Amniotic stem cell (primary cell): Measurements from ENCODE around the gene PCDH15.

Experiments used
- DNase-seq: peaks from one replicate; lab custom pipeline; 2025; lab: John Stamatoyannopoulos, UW

Gene PCDH15

GRCh38 chr10:53846809-53847208 lies 954.2 kb downstream of the PCDH15 start:
- DNase-seq: no peak

- no peak for DNase-seq
Observed at GRCh38 chr10:53843736-53844362, 957.2 kb downstream of the PCDH15 start.

- no peak for DNase-seq
Observed at GRCh38 chr10:53841483-53842145, 959.4 kb downstream of the PCDH15 start.

GRCh38 chr10:53840653-53841052 lies 960.4 kb downstream of the PCDH15 start:
- DNase-seq: no peak

GRCh38 chr10:53839440-53840039 lies 961.5 kb downstream of the PCDH15 start:
- DNase-seq: no peak

GRCh38 chr10:53836638-53837037 lies 964.4 kb downstream of the PCDH15 start:
- no peak for DNase-seq

GRCh38 chr10:53833908-53834307 lies 967.1 kb downstream of the PCDH15 start:
- DNase-seq: no peak

GRCh38 chr10:53827261-53827660 lies 973.8 kb downstream of the PCDH15 start:
- DNase-seq: no peak

GRCh38 chr10:53808677-53809372 lies 992.2 kb downstream of the PCDH15 start:
- no peak for DNase-seq

- no peak for DNase-seq
Observed at GRCh38 chr10:53786236-53786900, 1014.7 kb downstream of the PCDH15 start.

GRCh38 chr10:53771701-53772100 lies 1029.3 kb downstream of the PCDH15 start:
- no peak for DNase-seq

GRCh38 chr10:53770903-53771302 lies 1030.1 kb downstream of the PCDH15 start:
- DNase-seq: no peak

GRCh38 chr10:53765311-53765710 lies 1035.7 kb downstream of the PCDH15 start:
- DNase-seq: no peak

GRCh38 chr10:53754596-53755250 lies 1046.3 kb downstream of the PCDH15 start:
- DNase-seq: no peak
